PFSK-1 (cell line): Measurements from ENCODE around the gene C22orf31.

Experiments
- FOXP2 ChIP-seq: optimal IDR thresholded peaks from 2 replicates; pipeline ENCODE3; 2011; ENCODE audit warnings: borderline replicate concordance, control low read depth, inconsistent platforms; ENCODE audit not compliant: insufficient read depth; ENCODE audit errors: extremely low read length, extremely low read depth
- POLR2AphosphoS5 ChIP-seq: IDR thresholded peaks from 2 replicates; pipeline ENCODE4 v1.6.1; 2012; ENCODE audit warnings: low read depth, mild to moderate bottlenecking, control low read depth, low read length, moderate library complexity
- REST ChIP-seq, 2 experiments: IDR thresholded peaks; 2 replicates each; pipeline versions ENCODE4 v1.6.1 to v1.8.0; 2011 to 2012; ENCODE audit warnings: low read depth in 2 of 2, low read length in 2 of 2, control low read depth in 1 of 2, inconsistent platforms in 1 of 2, mild to moderate bottlenecking in 1 of 2, moderate library complexity in 1 of 2; ENCODE audit not compliant: insufficient read depth in 1 of 2
- SIN3A ChIP-seq: IDR thresholded peaks from 2 replicates; pipeline ENCODE4 v1.6.1; 2012; ENCODE audit warnings: mild to moderate bottlenecking, low read length, moderate library complexity, borderline replicate concordance; ENCODE audit not compliant: insufficient read depth
- TAF1 ChIP-seq: IDR thresholded peaks from 2 replicates; pipeline ENCODE4 v1.6.1; 2012; ENCODE audit warnings: low read length, control low read depth, borderline replicate concordance; ENCODE audit not compliant: insufficient read depth

Gene C22orf31

GRCh38 chr22:29105468-29105867 is 43.8 kb upstream of the C22orf31 start:
- TF ChIP-seq SIN3A (no peak), TAF1 (no peak), POLR2AphosphoS5 (no peak), FOXP2 (no peak), REST (IDR thresholded peaks at IDR 0.05; ENCODE audit: insufficient read depth in 1 of 2, low read depth in 2 of 2, low read length in 2 of 2) (no peak)

- TF ChIP-seq FOXP2 (no peak), REST (IDR thresholded peaks at IDR 0.05; ENCODE audit: insufficient read depth in 1 of 2, low read depth in 2 of 2, low read length in 2 of 2) (no peak), POLR2AphosphoS5 (no peak), TAF1 (no peak), SIN3A (no peak)
Observed at GRCh38 chr22:29103121-29103520, 41.5 kb upstream of the C22orf31 start.

- TF ChIP-seq REST (IDR thresholded peaks at IDR 0.05; ENCODE audit: insufficient read depth in 1 of 2, low read depth in 2 of 2, low read length in 2 of 2) (no peak), POLR2AphosphoS5 (no peak), TAF1 (no peak), FOXP2 (no peak), SIN3A (no peak)
Observed at GRCh38 chr22:29102300-29102699, 40.7 kb upstream of the C22orf31 start.

DNA sequence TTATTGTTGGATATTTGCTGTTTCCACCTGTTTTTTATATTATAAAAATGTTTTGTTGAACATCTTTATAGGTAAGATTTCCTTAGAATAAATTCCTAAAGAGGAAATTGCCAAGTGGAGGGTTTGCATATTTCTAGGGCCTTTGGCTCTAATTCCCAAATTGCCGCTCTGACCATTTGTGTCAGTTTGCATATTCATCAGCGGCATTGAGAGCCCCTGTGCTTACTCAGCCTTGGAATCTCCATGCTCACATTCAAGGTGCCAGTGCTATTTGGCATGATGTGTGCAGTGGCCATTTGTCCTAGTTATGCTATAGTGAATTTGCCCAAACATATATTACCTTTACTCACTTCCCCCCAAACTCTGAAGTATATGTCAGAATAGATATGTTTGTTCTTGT is 36.7 kb upstream of the C22orf31 start:
- TF ChIP-seq TAF1 (no peak), FOXP2 (no peak), REST (IDR thresholded peaks at IDR 0.05; ENCODE audit: insufficient read depth in 1 of 2, low read depth in 2 of 2, low read length in 2 of 2) (no peak), SIN3A (no peak), POLR2AphosphoS5 (no peak)

DNA sequence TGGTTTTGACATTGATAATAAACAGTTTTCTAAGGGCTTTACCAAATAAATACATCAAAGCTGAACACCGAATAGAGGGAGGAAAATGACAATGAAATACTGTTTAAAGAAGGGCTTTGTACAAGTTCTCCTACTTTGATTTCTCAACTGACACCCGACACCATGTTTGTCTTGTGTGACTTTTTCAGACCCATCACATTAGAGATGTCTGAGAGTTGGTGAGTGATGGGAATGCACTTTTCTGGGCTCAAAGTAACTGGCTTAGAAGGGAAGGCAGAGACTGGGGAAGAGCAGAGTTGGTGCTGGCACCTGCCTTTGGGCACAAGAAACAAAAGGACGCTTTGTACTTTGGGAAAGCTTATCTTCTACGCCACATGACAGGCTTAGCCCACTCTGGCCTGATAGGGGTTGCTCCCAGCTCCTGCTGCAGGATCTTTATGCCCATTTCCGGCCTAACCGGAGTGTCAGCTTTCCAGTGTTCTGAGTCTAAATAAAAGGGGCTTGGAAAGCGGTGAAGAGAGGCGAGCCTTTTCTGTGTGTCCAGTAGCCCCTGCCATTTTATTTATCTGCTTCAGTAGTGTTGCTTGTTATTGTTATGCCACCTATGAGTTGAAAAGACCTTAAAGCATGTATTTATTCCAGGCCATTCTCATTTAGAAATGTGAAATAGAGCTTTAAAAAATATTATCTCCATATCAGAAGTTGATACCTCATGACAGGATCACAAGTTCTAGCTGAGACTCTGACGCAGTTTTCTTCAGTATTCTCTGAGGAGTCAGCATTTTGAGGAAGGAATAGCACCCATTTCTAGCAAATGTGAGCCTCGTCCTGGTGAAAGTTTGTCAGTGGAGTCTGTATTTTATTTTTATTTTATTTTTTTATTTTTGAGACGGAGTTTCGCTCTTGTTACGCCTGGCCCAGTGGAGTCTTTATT is 35.4 kb upstream of the C22orf31 start:
- TF ChIP-seq FOXP2 (no peak), REST (IDR thresholded peaks at IDR 0.05; ENCODE audit: insufficient read depth in 1 of 2, low read depth in 2 of 2, low read length in 2 of 2) (no peak), POLR2AphosphoS5 (no peak), TAF1 (no peak)
